ENCODE results near the gene FCAMR.

The FCAMR gene

GRCh38 chr1:206970446-206970845 is at the start of gene FCAMR:
FCAMR (minus strand) TSS chr1:206970460; CDS start chr1:206970125, 335 bp downstream.
- no peak for FAIRE-seq

- no peak for FAIRE-seq
These were observed 49.4 kb upstream of the FCAMR start for GRCh38 chr1:207019661-207020060.

GRCh38 chr1:207019161-207019560 is 48.9 kb upstream of the FCAMR start:
- FAIRE-seq = no peak

- no peak for FAIRE-seq
These were observed 48.4 kb upstream of the FCAMR start for GRCh38 chr1:207018707-207019106.

GRCh38 chr1:207017615-207018559 is 47.6 kb upstream of the FCAMR start:
- FAIRE-seq = no peak

GRCh38 chr1:207015791-207016190 is 45.5 kb upstream of the FCAMR start:
- no peak for FAIRE-seq

- no peak for FAIRE-seq
These were observed 44.5 kb upstream of the FCAMR start for GRCh38 chr1:207014728-207015127.

GRCh38 chr1:207013321-207014085 is 43.2 kb upstream of the FCAMR start:
- FAIRE-seq = no peak

- FAIRE-seq = no peak
These were observed 40.5 kb upstream of the FCAMR start for GRCh38 chr1:207010726-207011125.

GRCh38 chr1:207009945-207010344 is 39.7 kb upstream of the FCAMR start:
- FAIRE-seq = no peak

- no peak for FAIRE-seq
These were observed 39.1 kb upstream of the FCAMR start for GRCh38 chr1:207009182-207009850.

GRCh38 chr1:207007352-207008033 is 37.2 kb upstream of the FCAMR start:
- FAIRE-seq = no peak

GRCh38 chr1:207006914-207007313 is 36.7 kb upstream of the FCAMR start:
- FAIRE-seq = no peak

- FAIRE-seq = no peak
These were observed 35.8 kb upstream of the FCAMR start for GRCh38 chr1:207006083-207006482.

GRCh38 chr1:207004931-207005830 is 34.9 kb upstream of the FCAMR start:
- no peak for FAIRE-seq

GRCh38 chr1:207003210-207003609 is 33.0 kb upstream of the FCAMR start:
- FAIRE-seq = no peak

- no peak for FAIRE-seq
These were observed 32.5 kb upstream of the FCAMR start for GRCh38 chr1:207002724-207003146.

GRCh38 chr1:207001492-207002245 is 31.4 kb upstream of the FCAMR start:
- FAIRE-seq = no peak

GRCh38 chr1:207000651-207001291 is 30.5 kb upstream of the FCAMR start:
- no peak for FAIRE-seq

GRCh38 chr1:206998816-206999215 is 28.6 kb upstream of the FCAMR start:
- FAIRE-seq = no peak
